ENCODE results near the gene ERC1.
"Not testable (repeated sequence)": the region's sequence is repeated elsewhere in the genome, so short reads cannot be mapped to it uniquely, and the experiment has no call there.

Gene ERC1

GRCh38 chr12:1319212-1319611 is 328.2 kb downstream of the ERC1 start:
- DNase-seq (ENCODE audit: low read depth in 2 of 2) = no peak

DNA sequence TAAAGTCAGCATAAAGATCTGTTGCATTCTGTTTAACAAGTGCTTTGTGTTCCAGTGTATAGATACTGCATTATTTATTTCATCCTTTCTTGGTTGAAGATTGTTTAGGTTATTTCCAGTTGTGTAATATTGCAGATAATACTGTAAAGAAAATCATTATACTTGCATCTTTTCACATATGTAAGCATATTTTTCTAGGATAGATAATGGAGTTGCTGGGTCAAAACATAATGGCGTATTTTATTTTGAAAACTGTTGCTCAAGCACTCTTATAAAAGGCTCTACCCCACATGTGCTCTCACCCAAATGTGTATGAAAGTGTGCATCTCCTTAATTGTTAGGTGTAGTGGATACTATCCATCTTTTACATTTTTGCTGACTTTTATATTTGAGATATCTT is 329.0 kb downstream of the ERC1 start:
- no peak for DNase-seq (ENCODE audit: low read depth in 2 of 2)

DNA sequence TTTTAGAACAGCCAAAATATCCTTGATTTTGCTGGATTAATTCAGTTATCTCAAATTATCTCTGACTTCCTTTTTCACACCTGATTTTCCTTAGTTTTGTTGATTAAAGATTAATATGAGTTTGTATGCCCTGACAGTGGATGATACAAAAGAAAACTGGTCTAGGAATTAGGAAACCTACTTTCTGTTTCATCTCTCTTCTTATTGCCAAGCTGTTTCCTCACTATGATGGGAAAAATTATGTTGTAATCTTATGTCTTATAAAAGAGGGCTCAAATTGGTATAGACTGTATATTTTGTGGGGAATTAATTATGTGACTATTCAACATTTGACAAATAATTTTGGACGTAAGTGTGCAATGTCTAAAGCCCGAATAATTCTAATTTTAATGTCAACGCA is 331.8 kb downstream of the ERC1 start:
- no peak for DNase-seq (ENCODE audit: low read depth in 2 of 2)

GRCh38 chr12:1324099-1324498 is 333.1 kb downstream of the ERC1 start:
- no peak for DNase-seq (ENCODE audit: low read depth in 2 of 2)

- no peak for DNase-seq (ENCODE audit: low read depth in 2 of 2)
Measured at GRCh38 chr12:1324910-1325309, 333.9 kb downstream of the ERC1 start.

DNA sequence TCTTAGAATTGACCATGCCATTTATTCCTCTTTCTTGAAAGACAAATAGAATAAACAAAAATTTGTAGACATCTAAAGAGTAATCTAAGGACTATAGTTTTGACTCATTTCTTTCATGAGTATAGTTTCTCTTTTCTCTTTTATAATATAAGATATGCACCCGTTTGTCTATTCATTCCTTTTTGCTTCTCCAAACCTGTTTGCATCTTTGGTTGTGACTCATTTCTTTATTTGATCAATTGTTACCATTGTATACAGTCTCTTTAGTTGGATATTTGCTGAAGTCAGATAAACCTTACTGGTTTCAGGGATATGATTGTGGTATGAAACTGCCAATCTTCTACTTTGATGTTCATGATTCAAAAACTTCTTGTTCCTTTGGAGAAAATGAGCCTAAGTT is 334.6 kb downstream of the ERC1 start:
- no peak for DNase-seq (ENCODE audit: low read depth in 2 of 2)

GRCh38 chr12:1326258-1326657 is 335.2 kb downstream of the ERC1 start:
- DNase-seq (ENCODE audit: low read depth in 2 of 2) = no peak

DNA sequence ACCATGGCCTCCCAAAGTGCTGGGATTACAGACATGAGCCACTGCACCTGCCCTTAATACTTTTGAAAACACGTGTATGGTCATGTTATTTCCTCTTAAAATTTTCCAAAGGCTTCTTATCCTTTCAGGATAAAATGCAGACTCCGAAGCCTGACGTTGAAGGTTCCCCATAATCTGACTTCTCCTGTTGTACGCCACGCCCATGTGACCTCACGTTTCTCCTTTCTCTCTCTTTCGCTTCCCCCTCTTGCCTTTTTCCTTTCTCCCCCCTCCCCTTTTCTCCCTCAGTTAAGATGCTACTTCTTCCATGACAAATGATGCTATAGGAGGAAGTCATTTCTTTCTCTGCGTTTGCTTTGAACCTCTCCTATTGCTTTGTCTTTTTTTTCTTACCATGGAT is 337.4 kb downstream of the ERC1 start:
- DNase-seq (ENCODE audit: low read depth in 2 of 2) = no peak

- no peak for DNase-seq (ENCODE audit: low read depth in 2 of 2)
Measured at GRCh38 chr12:1329784-1330476, 338.9 kb downstream of the ERC1 start.

DNA sequence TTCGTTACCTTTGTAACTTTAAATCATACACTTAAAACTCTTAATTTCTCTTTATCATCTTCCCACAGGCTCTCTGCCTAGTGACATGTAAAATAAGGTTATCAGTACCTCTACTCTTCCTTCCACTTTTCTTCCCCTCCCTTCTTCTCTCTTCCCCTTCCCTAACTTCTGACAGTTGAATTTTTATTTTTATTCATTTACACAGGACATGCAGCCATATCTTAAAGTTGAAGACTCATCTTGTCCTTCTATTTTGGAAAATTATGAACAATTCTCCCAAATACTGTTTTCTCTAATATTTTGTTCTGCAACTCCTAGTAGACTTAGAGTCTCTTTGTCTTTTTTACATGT is 339.4 kb downstream of the ERC1 start:
- no peak for DNase-seq (ENCODE audit: low read depth in 2 of 2)

GRCh38 chr12:1332327-1332726 is 341.3 kb downstream of the ERC1 start:
- no peak for DNase-seq (ENCODE audit: low read depth in 2 of 2)

- DNase-seq (ENCODE audit: low read depth in 2 of 2) = no peak
Measured at GRCh38 chr12:1338483-1339177, 347.6 kb downstream of the ERC1 start.

DNA sequence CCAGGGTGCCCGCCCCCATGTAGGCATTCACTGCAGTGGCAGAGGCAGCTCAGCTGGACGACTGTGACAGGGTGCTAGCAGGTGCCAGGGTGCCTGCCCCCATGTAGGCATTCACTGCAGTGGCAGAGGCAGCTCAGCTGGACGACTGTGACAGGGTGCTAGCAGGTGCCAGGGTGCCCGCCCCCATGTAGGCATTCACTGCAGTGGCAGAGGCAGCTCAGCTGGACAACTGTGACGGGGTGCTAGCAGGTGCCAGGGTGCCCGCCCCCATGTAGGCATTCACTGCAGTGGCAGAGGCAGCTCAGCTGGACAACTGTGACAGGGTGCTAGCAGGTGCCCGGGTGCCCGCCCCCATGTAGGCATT is 348.1 kb downstream of the ERC1 start:
- DNase-seq (ENCODE audit: low read depth in 2 of 2) = not testable (repeated sequence)

DNA sequence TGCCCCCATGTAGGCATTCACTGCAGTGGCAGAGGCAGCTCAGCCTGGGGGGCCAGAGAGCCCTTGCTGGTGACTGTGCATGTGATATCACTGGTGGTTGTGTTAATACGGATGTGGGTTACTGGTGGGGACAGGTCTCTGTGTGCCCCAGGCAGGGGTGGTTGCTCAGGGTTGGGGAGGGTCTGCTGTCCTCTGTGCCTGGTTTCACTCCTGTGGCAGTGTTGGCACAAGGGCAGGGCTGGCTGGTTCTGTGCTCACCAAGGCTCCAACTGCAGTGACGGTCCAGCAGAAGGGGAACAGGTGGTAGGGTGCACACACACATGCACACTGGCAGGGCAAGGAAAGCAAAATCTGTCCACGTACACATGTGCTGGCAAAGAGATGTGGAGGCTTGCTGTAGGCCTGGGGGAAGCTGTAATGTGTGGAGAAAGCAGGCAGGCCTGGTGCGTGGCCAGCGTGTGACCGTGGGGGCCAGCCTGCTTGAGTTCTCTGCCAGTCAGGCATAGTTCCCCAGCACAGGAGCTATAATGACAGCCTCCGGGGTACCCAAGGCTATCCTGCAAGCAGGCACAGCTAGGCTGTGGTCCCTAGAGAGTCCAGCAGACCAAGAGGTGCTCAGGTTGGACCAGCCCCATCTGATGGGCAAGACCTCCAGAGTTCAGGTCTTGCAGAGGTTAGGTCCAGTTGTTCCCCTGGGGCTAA is 348.7 kb downstream of the ERC1 start:
- no peak for DNase-seq (ENCODE audit: low read depth in 2 of 2)

GRCh38 chr12:1341270-1341669 is 350.2 kb downstream of the ERC1 start:
- DNase-seq (ENCODE audit: low read depth in 2 of 2) = not testable (repeated sequence)

GRCh38 chr12:1343422-1343821 is 352.4 kb downstream of the ERC1 start:
- no peak for DNase-seq (ENCODE audit: low read depth in 2 of 2)

- no peak for DNase-seq (ENCODE audit: low read depth in 2 of 2)
Measured at GRCh38 chr12:1344245-1344644, 353.2 kb downstream of the ERC1 start.

- DNase-seq (ENCODE audit: low read depth in 2 of 2) = no peak
Measured at GRCh38 chr12:1346126-1346525, 355.1 kb downstream of the ERC1 start.

DNA sequence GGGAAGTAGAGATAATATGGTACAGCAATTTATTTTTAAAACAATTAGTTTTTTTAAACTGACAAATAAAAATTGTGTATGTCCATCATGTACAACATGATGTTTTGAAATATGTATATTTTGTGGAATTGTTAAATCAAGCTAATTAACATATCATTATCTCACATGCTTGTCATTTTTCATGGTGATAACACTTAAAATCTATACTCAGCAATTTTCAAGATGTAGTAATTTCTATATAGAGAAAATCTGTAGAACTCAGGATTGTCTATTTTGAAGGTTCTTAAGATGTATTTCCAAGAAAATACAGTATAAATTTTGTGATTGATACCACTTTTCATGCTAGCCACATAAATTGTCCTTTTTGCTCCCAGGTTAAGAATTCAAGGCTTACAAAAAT is 356.3 kb downstream of the ERC1 start:
- DNase-seq (ENCODE audit: low read depth in 2 of 2) = no peak

DNA sequence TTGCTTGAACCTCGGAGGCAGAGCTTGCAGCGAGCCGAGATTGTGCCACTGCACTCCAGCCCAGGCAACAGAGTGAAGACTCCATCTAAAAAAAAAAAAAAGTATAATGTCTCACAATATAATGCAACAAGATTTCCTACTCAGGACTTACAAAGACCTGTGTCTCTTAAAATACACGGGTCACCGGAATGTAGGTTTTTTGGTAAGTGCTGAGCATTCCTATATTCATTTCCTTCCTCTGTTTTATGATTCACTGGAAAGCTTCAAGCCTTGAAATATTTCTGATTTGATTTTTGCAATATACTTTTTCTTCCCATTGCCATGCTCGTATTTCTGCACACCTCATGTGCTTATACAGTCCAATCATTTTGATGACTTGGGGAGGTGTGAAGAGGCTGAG is 357.6 kb downstream of the ERC1 start:
- no peak for DNase-seq (ENCODE audit: low read depth in 2 of 2)

- DNase-seq (ENCODE audit: low read depth in 2 of 2) = no peak
Measured at GRCh38 chr12:1350055-1350933, 359.3 kb downstream of the ERC1 start.

- no peak for DNase-seq (ENCODE audit: low read depth in 2 of 2)
Measured at GRCh38 chr12:1350934-1351240, 359.9 kb downstream of the ERC1 start.
